Amniotic epithelial cell (primary cell): ENCODE data around the gene RND1.

Experiments used
- DNase-seq: peaks from one replicate; pipeline ENCODE4 v3.0.0-alpha.2; 2010; ENCODE audit warnings: low read depth

Gene RND1

GRCh38 chr12:48827513-48828096 lies 38.1 kb downstream of the RND1 start:
- DNase-seq = no peak

GRCh38 chr12:48827026-48827425 lies 38.6 kb downstream of the RND1 start:
- DNase-seq = no peak

- no peak for DNase-seq
Measured at GRCh38 chr12:48826209-48826855, 39.3 kb downstream of the RND1 start.

GRCh38 chr12:48824905-48825304 lies 40.8 kb downstream of the RND1 start:
- DNase-seq = no peak

- no peak for DNase-seq
Measured at GRCh38 chr12:48824112-48824511, 41.6 kb downstream of the RND1 start.

- DNase-seq = no peak
Measured at GRCh38 chr12:48823281-48823680, 42.4 kb downstream of the RND1 start.

- DNase-seq = no peak
Measured at GRCh38 chr12:48822711-48823110, 43.0 kb downstream of the RND1 start.

- DNase-seq = no peak
Measured at GRCh38 chr12:48822139-48822538, 43.5 kb downstream of the RND1 start.

GRCh38 chr12:48819986-48820725 lies 45.5 kb downstream of the RND1 start:
- DNase-seq = no peak

- peak; percentile 27 for DNase-seq
Measured at GRCh38 chr12:48818831-48819590, 46.7 kb downstream of the RND1 start.

- DNase-seq = peak; percentile 38
Measured at GRCh38 chr12:48817873-48818830, 47.5 kb downstream of the RND1 start, which contains the start of gene CACNB3. Gene CACNB3 (plus strand): TSS chr12:48818496. CDS start chr12:48818930, 434 bp downstream.

GRCh38 chr12:48816143-48816854 lies 49.4 kb downstream of the RND1 start:
- DNase-seq = no peak

GRCh38 chr12:48815126-48816110 lies 50.3 kb downstream of the RND1 start:
- peak; percentile 88 for DNase-seq

- DNase-seq = peak; percentile 67
Measured at GRCh38 chr12:48814262-48815125, 51.2 kb downstream of the RND1 start.

GRCh38 chr12:48813465-48814261 lies 52.0 kb downstream of the RND1 start:
- DNase-seq = peak; percentile 59

GRCh38 chr12:48812389-48812788 lies 53.3 kb downstream of the RND1 start:
- DNase-seq = no peak

- DNase-seq = no peak
Measured at GRCh38 chr12:48811437-48812090, 54.1 kb downstream of the RND1 start.
